Common myeloid progenitor, CD34-positive (primary cell): ENCODE data around the gene MAN1A2.

Experiments
- CTCF ChIA-PET: fragments of 350-600 bp; sonication (Branson Sonifier 250); formaldehyde crosslinking; loops from one replicate; lab custom pipeline; 2021; ENCODE audit warnings: antibody characterized with exemption; lab: Charles Lee
- POLR2A ChIA-PET: fragments of 350-600 bp; sonication (Branson Sonifier 250); formaldehyde crosslinking; loops from one replicate; lab custom pipeline; 2021; ENCODE audit warnings: antibody characterized with exemption; lab: Charles Lee
- DNase-seq, 3 donors: peaks; one replicate each; pipeline versions ENCODE4 v3.0.0 to v3.0.0-alpha.2; 2013
- H3K27ac ChIP-seq, 2 experiments: 1 replicate in 1 of 2; 2 replicates in 1 of 2; pipeline ENCODE4 v1.7.0; 2013; ENCODE audit warnings: inconsistent platforms in 2 of 2, low read length in 2 of 2, mild to moderate bottlenecking in 2 of 2, low read depth in 1 of 2, moderate library complexity in 1 of 2; ENCODE audit not compliant: severe bottlenecking in 2 of 2, insufficient read depth in 1 of 2, poor library complexity in 1 of 2
- H3K27me3 ChIP-seq, 5 experiments: replicated peaks in 2 of 5; 1 replicate in 3 of 5; 2 replicates in 2 of 5; pipeline versions ENCODE4 v1.6.1 to v1.7.0; 2013; ENCODE audit warnings: low read length in 4 of 5, mild to moderate bottlenecking in 2 of 5, moderate library complexity in 2 of 5, inconsistent platforms in 1 of 5; ENCODE audit not compliant: insufficient read depth in 5 of 5, control insufficient read depth in 4 of 5
- H3K36me3 ChIP-seq, 4 experiments: 1 replicate in 2 of 4; 2 replicates in 2 of 4; pipeline versions ENCODE4 v1.6.1 to v1.7.0; 2013; ENCODE audit warnings: low read length in 3 of 4, control low read depth in 1 of 4, mild to moderate bottlenecking in 1 of 4; ENCODE audit not compliant: control insufficient read depth in 4 of 4, insufficient read depth in 4 of 4
- H3K4me1 ChIP-seq, 4 experiments: 1 replicate in 3 of 4; 2 replicates in 1 of 4; pipeline versions ENCODE4 v1.6.1 to v1.7.1; 2013; ENCODE audit warnings: low read length in 3 of 4, mild to moderate bottlenecking in 3 of 4, control low read depth in 1 of 4, inconsistent platforms in 1 of 4, moderate library complexity in 1 of 4; ENCODE audit not compliant: control insufficient read depth in 4 of 4, insufficient read depth in 4 of 4; ENCODE audit errors: control extremely low read depth in 1 of 4
- H3K4me3 ChIP-seq, 7 experiments: 1 replicate in 4 of 7; 2 replicates in 3 of 7; pipeline versions ENCODE4 v1.5.1 to v1.7.0; 2013; ENCODE audit warnings: mild to moderate bottlenecking in 7 of 7, low read length in 6 of 7, moderate library complexity in 6 of 7, inconsistent platforms in 2 of 7, low read depth in 2 of 7, control low read depth in 1 of 7; ENCODE audit not compliant: insufficient read depth in 4 of 7, control insufficient read depth in 1 of 7; ENCODE audit errors: extremely low read depth in 1 of 7
- H3K9me3 ChIP-seq, 5 experiments: 1 replicate in 4 of 5; 2 replicates in 1 of 5; pipeline versions ENCODE4 v1.6.1 to v1.7.1; 2013; ENCODE audit warnings: low read length in 4 of 5, mild to moderate bottlenecking in 2 of 5, inconsistent platforms in 1 of 5, low read depth in 1 of 5, moderate library complexity in 1 of 5; ENCODE audit not compliant: control insufficient read depth in 4 of 5, insufficient read depth in 2 of 5; ENCODE audit errors: control extremely low read depth in 1 of 5
- WGBS: methylation state at CpG from one replicate; pipeline ENCODE4 v1.1.5; 2013; ENCODE audit not compliant: insufficient coverage; 5-methylcytosine and 5-hydroxymethylcytosine counted together

MAN1A2 gene

GRCh38 chr1:117575586-117576225 is 208.5 kb downstream of the MAN1A2 start:
- Histone ChIP-seq H3K36me3 (no peaks in the 10 kb centered on the region), H3K27ac (no peak overlapping the region), H3K4me1 (peaks cover 0 to 10% (median 4%) of the 10 kb centered on the region in 4 experiments), H3K27me3 (no peaks in the 10 kb centered on the region), H3K4me3 (no peak overlapping the region), H3K9me3 (no peaks in the 10 kb centered on the region)
- ChIA-PET POLR2A (no interaction called here), CTCF (interaction anchor here (1.1 to 1.7 kb wide), 3 partner anchors 47 to 178 kb away, joined by 3 to 6 read pairs (median 3); no protein-coding TSS in a partner anchor)
- WGBS: 96% methylated on average over 6 of the region's 8 CpGs
- no peak for DNase-seq

GRCh38 chr1:117576236-117576635 is 209.0 kb downstream of the MAN1A2 start:
- ChIA-PET CTCF (interaction anchor here (0.8 to 1.7 kb wide), 4 partner anchors 13 to 178 kb away, joined by 3 to 6 read pairs (median 3); no protein-coding TSS in a partner anchor), POLR2A (no interaction called here)
- H3K36me3 ChIP-seq: no peaks in the 10 kb centered on the region
- DNase-seq: no peak
- no peaks in the 10 kb centered on the region for H3K9me3 ChIP-seq
- no peak overlapping the region for H3K4me3 ChIP-seq
- H3K4me1 ChIP-seq: peaks cover 0 to 10% (median 4%) of the 10 kb centered on the region in 4 experiments
- 100% methylated on average over 3 of the region's 3 CpGs for WGBS
- no peaks in the 10 kb centered on the region for H3K27me3 ChIP-seq
- H3K27ac ChIP-seq: no peak overlapping the region

GRCh38 chr1:117577191-117577885 is 210.1 kb downstream of the MAN1A2 start:
- no peak overlapping the region for H3K27ac ChIP-seq
- no peak overlapping the region for H3K4me3 ChIP-seq
- ChIA-PET CTCF (interaction anchor here (0.8 to 1.7 kb wide), 4 partner anchors 11 to 97 kb away, joined by 3 to 6 read pairs (median 3); no protein-coding TSS in a partner anchor), POLR2A (no interaction called here)
- H3K27me3 ChIP-seq: no peaks in the 10 kb centered on the region
- H3K36me3 ChIP-seq: no peaks in the 10 kb centered on the region
- H3K9me3 ChIP-seq: no peaks in the 10 kb centered on the region
- H3K4me1 ChIP-seq: peaks cover 0 to 8% (median 3%) of the 10 kb centered on the region in 4 experiments
- no peak for DNase-seq
- WGBS: 100% methylated on average over 1 of the region's 2 CpGs

- 100% methylated on average over 3 of the region's 4 CpGs for WGBS
- H3K4me1 ChIP-seq: no peaks in the 10 kb centered on the region
- H3K27ac ChIP-seq: no peak overlapping the region
- H3K4me3 ChIP-seq: no peak overlapping the region
- no peaks in the 10 kb centered on the region for H3K36me3 ChIP-seq
- H3K27me3 ChIP-seq: no peaks in the 10 kb centered on the region
- H3K9me3 ChIP-seq: no peaks in the 10 kb centered on the region
- ChIA-PET POLR2A (no interaction called here), CTCF (interaction anchor here (1.4 to 1.7 kb wide), 2 partner anchors 12 to 96 kb away, joined by 3 to 6 read pairs; no protein-coding TSS in a partner anchor)
- DNase-seq: no peak
These were observed 211.2 kb downstream of the MAN1A2 start for GRCh38 chr1:117578466-117578865.
